Activated CD4-positive, alpha-beta T cell treated with anti-CD3 and anti-CD28 coated beads, Interleukin-2, amount 50 U/mL, for 16 hours (primary cell): ENCODE results near the gene CAPZB.

Source experiments
- DNase-seq: peaks from one replicate; pipeline ENCODE4 v3.0.0-alpha.2; 2020

CAPZB gene

GRCh38 chr1:19404748-19405147 is 80.6 kb downstream of the CAPZB start:
- no peak for DNase-seq

GRCh38 chr1:19403256-19403655 is 82.1 kb downstream of the CAPZB start:
- no peak for DNase-seq

- DNase-seq: no peak
Measured at GRCh38 chr1:19402031-19402813, 83.1 kb downstream of the CAPZB start.

- DNase-seq: no peak
Measured at GRCh38 chr1:19401535-19401889, 83.8 kb downstream of the CAPZB start.

- DNase-seq: no peak
Measured at GRCh38 chr1:19400875-19401534, 84.3 kb downstream of the CAPZB start.

GRCh38 chr1:19400192-19400611 is 85.1 kb downstream of the CAPZB start:
- DNase-seq: no peak

GRCh38 chr1:19398309-19398760 is 87.0 kb downstream of the CAPZB start:
- DNase-seq: no peak

GRCh38 chr1:19397217-19397945 is 88.0 kb downstream of the CAPZB start:
- no peak for DNase-seq

- DNase-seq: no peak
Measured at GRCh38 chr1:19396280-19396679, 89.1 kb downstream of the CAPZB start.

- DNase-seq: no peak
Measured at GRCh38 chr1:19395678-19396192, 89.6 kb downstream of the CAPZB start.

- DNase-seq: no peak
Measured at GRCh38 chr1:19393046-19393445, 92.3 kb downstream of the CAPZB start.

- DNase-seq: no peak
Measured at GRCh38 chr1:19392221-19392620, 93.1 kb downstream of the CAPZB start.

- no peak for DNase-seq
Measured at GRCh38 chr1:19391596-19391981, 93.8 kb downstream of the CAPZB start.

GRCh38 chr1:19390901-19391595 is 94.3 kb downstream of the CAPZB start:
- peak; percentile 54 for DNase-seq

GRCh38 chr1:19390166-19390850 is 95.0 kb downstream of the CAPZB start:
- no peak for DNase-seq

GRCh38 chr1:19388980-19389379 is 96.4 kb downstream of the CAPZB start:
- DNase-seq: no peak

GRCh38 chr1:19387045-19387467 is 98.3 kb downstream of the CAPZB start:
- no peak for DNase-seq

GRCh38 chr1:19385869-19386591 is 99.3 kb downstream of the CAPZB start:
- DNase-seq: no peak

GRCh38 chr1:19385221-19385620 is 100.1 kb downstream of the CAPZB start:
- no peak for DNase-seq

- no peak for DNase-seq
Measured at GRCh38 chr1:19384772-19385187, 100.6 kb downstream of the CAPZB start.

- DNase-seq: no peak
Measured at GRCh38 chr1:19384113-19384512, 101.2 kb downstream of the CAPZB start.

GRCh38 chr1:19382222-19382621 is 103.1 kb downstream of the CAPZB start:
- no peak for DNase-seq
